HG03565 (cell line): ENCODE measurements around the gene VIP.

Experiments used
- ATAC-seq: cut with Tn5 transposase; IDR thresholded peaks from one replicate; pipeline ENCODE4 v1.9.1; 2021; ENCODE audit warnings: mild to moderate bottlenecking, moderate library complexity; ENCODE audit not compliant: unreplicated experiment

VIP gene

DNA sequence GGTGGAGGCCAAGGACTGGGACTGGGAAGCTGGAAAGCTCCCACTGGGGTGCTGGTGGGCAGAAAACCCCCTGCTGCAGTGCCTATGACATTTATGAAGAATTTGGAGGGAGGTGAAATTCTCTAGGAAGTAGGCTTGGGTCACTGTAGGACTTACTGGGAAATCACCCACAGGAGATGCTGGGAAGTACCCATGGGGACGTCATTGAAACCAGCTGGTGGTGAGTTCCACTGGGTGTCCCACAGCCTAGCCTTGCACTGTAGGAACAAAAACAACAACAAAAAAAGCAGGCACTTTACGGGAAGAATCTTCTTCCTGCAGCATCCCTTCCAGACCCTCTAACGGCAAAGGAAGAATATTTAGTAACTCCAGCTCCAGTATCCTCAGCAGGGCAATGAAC is 26.2 kb downstream of the VIP start:
- no peak for ATAC-seq

DNA sequence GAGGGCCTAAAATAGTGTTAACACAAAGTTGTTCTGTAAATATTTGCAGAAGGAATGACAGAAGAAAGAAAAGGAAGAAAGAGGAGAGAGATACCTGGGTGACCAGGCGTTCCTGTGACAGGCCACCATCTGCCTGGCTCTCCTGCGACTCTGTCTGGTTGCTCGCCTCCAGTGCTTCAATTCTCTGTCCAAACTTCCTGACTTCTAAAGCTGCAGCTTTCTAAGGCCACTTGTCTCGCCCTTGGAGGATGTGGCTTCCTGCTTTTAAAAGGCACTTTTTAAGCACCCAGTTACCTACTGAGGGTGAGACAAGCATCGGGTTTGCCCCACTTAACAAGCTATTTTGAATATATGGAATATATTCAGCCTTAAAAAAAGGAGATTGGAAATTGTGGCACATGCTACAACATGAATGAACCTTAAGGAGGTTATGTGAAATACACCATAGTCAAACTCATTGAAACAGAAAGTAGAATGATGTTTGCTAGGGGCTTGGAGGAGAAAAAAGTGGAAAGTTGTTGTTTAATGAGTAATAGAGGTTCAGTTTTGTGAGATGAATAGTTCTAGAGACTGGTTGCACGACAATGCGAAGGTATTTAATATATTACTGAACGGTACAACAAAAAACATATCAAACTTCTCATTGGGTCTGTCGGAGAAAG is 32.8 kb downstream of the VIP start:
- ATAC-seq: no peak

DNA sequence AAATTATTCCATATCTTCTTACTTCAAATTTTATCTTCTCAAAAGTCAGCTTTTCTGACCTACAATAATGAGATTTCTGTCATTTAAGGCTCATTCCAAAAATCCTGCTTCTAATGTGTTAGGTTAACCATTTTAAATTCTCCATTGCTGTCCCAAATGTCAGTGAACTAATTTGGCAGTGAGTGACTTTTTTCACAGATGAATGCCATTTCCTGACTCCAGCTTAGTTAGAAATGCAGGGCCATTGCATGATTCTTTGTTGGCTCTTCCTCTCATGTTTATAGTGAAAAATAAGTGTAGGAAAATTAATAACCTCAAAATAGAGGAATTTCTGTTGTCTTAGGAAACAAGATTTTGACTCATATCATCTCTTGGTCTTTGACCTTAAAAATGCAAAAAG is 44.1 kb downstream of the VIP start:
- no peak for ATAC-seq

DNA sequence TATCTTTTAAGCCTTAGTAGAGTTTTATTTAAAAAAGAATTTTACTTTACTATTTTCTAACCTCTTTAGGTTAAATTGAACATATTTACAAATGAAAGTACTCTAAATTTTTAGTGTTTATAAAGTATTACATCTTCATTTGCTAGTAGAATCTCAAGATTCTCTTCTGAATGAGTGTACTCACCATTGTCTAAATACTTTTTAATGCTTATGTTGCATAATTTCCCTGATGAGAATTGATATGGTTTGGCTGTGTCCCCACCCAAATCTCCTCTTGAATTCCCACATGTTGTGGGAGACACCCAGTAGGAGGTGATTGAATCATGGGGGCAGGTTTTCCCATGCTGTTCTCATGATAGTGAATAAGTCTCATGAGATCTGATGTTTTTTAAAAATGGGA is 53.6 kb downstream of the VIP start:
- no peak for ATAC-seq
